Muscle of arm (tissue), 12 donors: ENCODE data around the gene FAP. TPM values are rescaled to one million over a fixed set of nuclear protein-coding genes. Genes with fewer than 3 reads are reported as not detected.

Experiments
- DNase-seq: peaks from one replicate; pipeline ENCODE4 v3.0.0-alpha.2; 2013
- polyA plus RNA-seq, 12 donors: library from polyadenylated mRNA; unstranded; fragments of 120-200 nt; gene quantifications; one replicate each; pipeline ENCODE4 v1.2.1, GENCODE V29; 2013; ENCODE audit not compliant: insufficient read length in 12 of 12

FAP gene
- polyA plus RNA-seq, 12 donors, result 55.9 to 122 (median 96.2) TPM; not detected in 1

DNA sequence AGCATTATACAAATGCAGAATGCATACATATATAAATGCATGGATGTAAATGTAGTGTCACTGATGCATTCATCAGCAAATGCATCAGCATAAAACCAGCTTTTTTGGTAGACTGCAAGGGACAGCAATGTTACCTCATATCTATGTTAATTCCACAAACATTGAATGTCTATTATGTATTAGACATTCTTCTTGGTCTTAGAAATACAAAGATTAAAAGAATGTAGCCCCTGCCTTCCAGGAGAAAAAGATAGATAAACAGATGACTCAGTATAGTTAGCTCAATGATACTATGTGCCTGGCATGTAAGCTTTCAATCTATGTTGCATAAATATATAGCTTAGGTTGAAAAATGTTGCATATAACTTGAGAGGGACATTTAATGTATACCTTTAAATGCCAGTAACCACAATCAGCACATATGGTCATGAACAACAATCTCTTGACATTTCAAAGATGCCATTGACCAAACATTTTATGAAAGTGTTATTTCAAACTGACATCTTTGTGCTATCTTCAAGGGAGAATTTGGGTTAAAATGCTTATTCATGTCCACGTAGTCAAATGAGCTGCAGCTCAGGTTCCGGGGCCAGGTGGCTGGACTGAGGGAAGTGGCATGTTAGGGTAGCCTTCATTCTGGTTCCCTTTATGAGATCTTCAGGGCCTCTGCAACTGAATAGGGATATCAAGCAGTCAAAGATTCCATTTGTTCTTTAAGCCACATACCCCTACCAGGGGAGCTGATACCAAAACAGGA lies 46.0 kb downstream of the FAP start:
- no peak for DNase-seq

DNA sequence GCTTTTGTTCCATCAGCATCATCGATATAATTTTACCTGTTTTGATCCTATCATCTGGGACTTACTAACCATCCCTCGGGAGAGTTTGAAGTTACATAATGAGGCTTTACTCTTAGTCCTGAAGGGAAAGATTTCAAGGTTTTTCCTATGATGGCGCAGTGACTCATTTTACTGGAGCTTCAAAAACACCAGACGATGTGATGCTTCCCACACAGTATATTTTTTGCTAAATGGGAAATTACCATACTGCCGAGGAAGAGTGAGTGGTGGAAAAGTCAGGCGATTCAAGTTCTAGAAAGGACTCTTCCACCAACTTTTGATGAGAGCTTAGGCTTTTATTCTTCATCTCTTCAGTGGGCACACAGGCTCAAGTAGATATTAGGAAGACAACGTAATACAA lies 46.6 kb downstream of the FAP start:
- no peak for DNase-seq

DNA sequence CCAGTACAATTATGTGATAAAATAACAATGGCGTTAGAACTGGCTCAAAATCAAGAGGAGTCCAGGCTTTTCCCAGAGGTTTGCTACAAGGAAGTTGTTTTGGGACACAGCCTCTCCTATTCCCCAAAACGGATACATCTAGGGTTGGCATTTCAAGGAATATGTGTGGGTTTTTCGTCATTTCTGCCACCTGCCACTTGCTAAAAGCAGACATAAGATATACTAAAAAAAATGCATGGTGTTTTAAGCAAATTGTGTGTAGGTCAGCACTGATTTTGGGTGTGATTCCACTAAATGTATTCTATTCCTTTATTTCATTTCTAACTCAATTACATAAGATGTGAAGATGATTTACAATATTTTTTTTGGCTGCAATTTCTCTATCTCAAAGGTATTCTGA lies 54.8 kb downstream of the FAP start:
- DNase-seq, result no peak

DNA sequence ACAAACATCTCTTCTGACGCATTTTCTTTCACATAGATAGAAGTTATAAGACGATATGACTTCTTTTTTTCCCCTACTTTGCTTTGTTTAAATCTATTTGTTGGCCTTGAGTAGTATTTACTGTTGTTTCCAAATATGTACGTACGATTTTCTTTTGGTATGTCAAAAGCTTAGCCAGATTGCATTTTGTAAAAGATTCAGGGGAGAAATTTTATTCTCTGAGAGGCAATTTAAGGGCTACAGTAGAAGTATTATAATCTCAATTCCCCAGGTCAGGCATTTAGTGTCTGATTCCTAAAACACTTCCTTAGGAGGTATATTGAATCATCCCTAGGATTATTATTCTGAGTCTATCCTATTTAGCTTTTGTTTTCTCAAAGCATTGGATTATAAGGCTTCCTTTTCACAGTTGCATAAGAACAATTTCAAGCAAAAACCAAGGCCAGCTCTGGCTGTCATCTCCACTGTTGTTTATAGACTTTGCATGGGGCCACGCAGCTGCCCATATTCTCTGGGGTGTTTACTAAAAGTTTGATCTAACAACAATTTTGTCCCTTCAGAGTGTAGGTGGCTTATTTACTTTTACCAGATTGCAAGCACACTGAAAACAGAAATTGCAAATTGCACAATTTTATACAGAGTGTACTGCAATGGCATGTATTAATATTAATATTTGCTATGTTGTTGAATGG lies 57.6 kb downstream of the FAP start:
- peak; percentile 18 for DNase-seq

DNA sequence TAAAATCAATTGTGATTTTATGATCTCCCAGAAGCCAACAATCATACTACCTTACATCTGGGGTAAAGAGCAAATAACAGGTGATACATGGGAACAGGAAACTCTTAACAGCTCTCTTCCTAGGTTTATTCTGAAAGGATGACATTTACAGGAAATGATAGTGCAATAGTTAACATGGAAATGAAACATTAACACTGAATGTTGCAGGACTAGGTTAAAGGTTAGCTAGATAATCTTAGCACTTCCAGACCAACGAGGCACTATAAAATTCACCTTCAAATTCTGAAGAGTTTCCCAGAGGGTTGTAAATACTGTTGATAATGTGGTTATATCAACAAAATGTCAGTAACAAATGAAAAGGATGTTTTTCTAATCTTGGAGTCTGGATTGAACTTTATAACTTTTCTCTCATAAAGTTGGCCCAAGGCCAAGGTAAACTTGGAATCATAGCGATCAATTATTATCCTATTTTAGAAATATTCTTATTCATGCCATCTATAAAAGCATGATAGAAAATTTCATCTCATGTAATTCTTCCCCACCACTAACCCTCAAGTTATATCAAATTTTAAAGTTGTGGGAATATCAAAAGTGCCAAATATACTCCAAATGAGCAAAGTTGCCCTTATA lies 58.3 kb downstream of the FAP start:
- no peak for DNase-seq

DNA sequence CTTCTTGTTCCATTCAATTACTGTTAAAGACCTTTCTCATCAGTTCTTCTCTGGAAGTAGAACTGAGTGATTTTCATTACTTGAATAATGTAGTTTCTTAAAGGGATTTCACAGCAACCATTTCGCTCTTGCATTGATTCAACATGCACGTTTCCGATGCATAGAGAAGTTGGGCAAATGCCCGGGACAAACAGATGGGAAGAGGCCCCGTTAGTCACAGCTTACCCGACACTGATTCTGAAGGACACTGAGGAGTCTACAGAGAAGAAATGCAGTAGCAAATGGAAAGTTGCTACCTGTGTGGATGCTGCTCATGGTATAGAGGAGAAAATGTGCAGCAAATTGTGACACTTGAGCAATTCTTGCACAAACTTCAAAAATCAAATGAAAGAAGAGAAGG lies 58.9 kb downstream of the FAP start:
- DNase-seq, result no peak

DNA sequence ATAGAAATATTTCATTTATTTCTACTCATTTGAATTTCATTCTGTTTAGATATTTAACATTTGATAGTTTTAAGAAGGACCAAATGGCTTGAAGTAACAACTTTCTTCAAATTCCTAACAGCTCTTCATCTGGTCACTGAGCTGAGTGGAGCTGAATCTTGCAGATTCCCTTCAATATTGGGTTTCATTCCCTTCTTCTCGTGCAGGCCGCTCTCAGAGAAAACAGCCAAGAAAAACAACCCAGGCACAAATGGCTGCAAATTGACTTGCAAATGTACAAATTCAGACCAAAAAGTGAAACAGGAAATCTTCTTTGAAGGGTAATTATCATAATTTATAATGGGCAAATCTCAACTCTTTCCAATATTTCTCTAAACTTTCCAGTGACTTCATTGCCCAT lies 60.9 kb downstream of the FAP start:
- DNase-seq, result no peak

DNA sequence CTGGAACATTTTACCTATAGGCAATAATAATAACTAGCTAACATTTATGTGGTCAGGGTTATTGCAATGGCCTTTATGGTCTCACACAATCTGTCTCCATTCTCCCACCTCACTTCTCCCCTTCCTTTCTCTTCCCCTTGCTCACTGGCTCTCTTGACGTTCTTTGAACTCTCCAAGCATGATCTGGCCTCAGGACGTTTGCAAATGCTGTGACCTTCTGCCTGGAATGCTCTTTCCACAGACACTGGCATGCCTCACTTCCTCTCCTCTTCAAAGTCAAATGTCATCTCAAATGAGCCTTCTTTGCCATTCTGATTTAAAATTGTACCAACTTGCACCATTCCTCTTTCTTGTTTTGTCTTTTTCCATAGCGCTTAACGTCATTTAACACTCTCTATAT lies 65.9 kb downstream of the FAP start:
- no peak for DNase-seq

DNA sequence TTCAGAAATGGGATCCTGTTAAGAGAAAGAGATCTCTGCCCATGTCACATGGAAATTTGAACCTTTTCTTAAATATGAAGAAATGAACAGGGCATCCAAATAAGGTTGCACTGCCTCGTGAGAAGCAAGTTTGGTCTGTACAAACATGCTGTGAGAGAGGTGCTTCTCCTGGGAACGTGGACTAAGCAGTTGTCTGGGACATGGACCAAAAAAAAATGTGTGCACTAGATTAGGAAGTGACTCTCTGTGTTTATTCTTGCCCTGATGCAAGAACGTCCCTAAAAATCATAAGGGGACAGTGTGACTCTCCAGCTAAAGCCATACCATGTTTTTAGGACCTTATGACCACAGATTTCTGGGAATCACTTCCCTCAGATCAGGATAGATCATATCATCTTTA lies 67.5 kb downstream of the FAP start:
- DNase-seq, result no peak

DNA sequence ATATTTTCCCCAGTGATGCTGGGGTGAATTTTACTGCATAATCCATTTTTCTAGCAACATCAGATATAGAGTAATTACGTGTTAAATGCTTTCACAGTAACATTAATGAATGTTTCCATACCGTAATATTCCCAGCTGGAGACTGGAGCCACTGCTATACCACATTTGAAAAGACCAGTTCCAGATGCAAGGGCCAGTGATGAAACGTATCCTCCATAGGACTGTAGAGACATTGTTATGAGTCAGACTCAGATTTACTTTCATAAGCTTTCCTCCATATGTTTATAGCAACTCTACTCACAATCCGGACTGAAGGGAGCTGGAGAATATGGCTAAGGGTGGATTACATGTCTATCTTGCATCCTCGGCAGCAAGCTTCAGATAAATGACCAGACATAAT lies 68.5 kb downstream of the FAP start:
- peak; percentile 71 for DNase-seq

DNA sequence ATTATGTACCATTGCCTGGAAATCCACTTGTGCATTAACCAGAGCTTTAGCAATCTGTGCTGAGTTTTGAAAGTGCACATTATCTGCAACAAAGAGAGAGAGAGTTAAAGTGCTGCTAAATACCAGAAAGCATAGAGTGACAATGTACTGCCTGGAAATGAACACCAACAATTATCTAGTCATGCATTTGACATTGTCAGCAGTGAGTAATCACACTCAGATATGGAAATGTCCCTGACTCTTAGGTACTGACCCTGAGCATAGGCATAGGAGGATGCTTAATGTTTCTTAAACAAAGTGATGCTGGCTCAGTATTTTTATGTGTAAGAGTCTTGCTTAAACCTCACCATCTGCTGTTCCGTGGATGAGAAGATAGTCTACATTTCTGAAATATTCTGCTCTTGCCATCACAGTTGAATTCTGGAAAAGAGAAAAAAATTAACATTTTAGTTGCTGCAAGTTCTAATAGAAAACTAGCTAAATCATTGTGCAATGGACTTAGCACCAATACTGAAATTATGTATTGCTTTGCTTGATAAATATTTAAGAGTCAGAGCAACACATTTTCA lies 70.4 kb downstream of the FAP start:
- DNase-seq, result no peak

DNA sequence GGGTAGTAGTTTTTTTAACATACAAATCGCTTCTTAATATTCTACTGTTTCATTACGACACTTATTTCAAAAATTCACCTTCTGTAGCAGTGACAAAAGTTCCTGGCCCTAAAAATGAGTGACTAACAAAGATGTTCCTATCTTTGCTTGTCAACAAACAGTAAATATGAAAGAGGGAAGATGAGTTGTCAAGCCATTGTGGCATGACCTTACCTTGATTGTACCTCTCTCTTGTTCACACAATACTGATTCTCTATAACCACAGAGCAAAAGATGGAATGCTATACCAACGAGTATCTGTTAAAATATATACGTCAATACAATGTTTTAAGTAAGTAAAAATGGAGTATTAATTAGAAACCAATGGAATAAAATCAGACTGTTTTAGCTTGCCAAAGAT lies 76.5 kb downstream of the FAP start:
- no peak for DNase-seq

DNA sequence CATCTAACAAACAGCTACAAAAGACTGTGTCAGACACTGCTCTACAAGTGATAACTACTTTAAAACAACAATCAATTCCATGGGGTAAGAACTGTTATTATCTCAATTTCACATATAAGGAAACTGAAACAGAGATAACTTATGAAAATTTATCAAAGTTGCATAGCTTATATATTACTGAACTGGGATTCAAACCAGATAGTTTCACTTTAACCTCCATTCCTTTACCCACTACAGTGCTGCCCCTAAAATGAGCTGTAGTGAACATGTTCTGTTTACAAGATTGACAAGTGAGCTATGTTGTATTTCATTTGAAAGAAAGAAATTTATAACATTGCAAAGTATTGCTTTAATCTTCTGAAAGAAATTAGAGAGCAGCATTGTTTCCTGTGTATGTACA lies 77.1 kb downstream of the FAP start:
- DNase-seq, result no peak

DNA sequence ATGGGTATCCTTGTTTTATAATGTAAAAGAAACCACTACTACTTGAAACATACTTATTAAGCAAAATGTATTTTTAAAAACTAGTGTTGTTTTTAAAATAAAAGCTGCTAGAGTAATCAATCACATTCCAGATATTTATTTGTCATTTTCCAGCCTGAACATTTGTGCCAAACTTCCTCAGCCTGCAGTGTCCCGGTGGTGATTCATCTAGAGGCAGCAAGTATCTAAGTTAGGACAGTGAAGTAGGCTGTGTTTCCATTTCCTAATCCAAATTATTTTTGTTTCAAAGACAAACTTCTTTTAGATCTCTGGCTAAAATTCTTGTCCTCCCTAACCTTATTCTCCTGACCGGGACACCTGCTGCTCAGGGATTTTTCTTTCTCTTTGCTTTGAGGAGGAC lies 78.4 kb downstream of the FAP start:
- no peak for DNase-seq

DNA sequence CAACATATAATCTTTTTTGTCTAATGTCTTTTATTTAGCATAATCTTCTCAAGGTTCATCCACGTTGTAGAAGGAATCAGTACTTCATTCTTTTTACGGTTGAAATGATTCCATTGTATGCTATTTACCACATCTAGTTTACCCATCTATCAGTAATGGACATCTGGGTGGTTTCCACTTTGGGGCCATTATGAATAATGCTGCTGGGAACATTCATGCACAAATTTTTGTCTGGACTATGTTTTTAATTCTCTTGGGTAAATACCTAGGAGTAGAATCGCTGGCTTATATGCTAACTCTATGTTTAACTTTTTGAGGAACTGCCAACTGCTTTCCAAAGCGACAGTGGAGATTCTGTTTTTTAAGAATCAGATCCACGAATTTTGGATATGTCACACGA lies 83.8 kb downstream of the FAP start:
- no peak for DNase-seq

DNA sequence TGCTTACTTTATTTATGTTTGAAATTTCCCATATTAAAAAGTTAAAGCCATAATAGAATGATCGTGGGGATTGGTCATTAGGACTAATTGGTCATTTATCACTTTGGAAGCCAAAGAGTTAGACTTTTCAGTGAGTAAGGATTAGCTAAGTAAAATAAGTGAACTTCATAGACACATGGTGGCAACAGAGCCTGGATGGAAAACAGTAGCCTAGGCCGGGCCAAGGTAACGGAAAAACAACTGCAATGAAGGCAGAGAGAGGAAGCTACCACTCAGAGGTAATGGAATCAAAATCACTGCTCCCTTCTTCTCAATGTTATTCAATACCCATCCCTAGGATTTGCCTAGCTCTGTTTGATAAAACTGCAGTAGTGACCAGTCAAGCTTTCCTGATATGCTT lies 87.1 kb downstream of the FAP start:
- no peak for DNase-seq

DNA sequence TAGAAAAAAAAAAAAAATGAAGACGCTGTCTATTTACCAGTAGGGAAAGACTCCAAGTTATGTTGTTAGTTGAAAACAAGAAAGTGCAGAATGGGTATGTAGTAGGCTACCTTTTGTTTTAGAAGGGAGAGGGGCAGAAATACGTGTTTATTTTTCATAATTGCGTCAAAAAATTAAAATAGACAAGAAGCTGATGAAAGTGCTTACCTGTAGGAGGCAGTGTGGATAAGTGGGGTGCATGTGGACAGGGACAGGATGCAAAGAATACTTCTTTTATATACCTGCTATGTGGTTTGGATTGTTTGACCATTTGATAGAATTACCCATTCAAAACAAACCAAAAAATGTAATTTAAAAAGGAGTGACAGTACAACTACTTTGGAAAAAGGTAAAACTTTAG lies 88.2 kb downstream of the FAP start:
- DNase-seq, result no peak

DNA sequence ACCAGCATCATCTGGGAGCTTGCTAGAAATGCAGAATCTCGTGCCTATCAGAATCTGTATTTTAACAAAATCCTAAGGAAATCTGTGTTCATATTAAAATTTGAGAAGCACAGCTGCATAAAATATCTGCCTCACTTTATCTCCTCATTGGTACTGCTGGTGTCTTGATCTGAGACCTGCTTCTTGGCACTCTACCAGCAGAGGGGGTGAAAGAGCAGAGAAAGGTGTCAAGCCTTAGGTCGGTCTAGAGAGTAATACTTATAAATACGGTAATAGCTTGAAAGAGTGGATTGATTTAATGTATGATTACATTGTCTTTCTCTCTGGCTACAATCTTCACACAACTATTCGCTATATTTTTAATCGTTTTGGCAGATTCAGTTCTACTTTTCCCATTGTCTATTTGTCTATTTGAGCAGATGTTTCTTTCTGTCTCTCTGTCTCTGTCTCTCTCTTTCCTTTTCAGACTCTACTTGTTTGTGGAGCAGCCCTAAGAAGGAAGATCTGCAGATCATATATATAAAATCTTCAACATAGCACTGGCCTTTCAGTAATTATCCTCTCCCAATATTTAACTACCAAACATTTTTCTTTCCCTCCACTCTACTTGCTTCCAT lies 89.5 kb downstream of the FAP start:
- DNase-seq, result peak; percentile 59

DNA sequence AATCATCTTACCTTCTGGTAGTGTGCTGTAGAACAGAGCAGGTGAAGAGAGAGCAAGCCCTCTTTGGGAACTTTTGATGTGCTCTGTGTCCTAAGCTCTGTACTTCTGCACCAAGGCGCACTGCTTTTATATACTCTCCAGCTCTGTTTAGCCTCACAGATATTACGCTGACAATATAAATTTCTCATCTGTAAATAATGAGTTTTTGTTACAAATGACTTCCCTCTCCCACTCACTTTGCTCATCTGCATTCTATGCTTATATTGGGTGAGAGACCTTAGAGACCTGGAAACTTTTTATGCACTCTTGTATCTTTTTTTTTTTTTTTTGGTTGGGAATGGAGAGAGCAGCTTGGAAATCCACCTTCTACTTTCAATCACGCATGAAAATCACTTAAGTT lies 91.1 kb downstream of the FAP start, which contains the start of gene GCG:
GCG (minus strand) TSS at position 101 of the 400 bp plus-strand sequence. CDS start 3,069 bp downstream, outside the sequence.
- no peak for DNase-seq

DNA sequence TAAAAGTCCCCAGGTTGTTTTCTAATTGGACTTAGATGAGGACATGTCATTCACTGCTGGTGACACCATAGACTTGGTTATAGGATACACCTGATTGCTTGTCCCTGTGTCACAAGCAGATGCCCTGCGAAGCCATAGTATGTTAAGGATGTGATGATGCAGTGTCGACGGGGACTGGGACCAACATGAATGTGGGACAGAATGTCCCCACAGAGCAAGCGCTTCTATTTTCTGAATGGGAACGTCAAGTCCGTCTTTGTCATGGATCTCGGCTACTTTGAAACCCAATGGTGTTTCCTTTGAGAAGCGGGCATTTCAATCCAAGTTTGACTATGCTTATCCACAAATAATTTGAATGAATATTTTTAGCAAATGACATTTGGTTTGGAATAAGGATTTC lies 93.3 kb downstream of the FAP start:
- no peak for DNase-seq

DNA sequence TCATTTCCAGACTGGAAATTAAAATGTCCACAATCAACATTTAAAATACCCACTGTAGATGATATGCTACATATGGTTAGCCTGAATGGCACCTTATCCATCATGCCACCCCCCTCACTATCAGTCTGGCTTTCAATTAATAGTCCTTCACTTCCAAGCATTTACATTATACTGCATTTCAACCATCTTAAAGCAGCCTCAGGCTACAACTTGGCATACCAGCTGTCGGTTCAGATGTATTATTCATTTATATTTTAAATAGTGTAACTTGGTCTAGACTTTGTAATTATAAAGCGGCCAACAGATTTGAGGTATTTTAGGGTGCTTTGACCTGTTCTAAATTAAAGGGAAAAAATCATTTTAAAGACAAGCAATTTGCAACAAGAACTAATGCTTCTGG lies 93.8 kb downstream of the FAP start:
- no peak for DNase-seq

DNA sequence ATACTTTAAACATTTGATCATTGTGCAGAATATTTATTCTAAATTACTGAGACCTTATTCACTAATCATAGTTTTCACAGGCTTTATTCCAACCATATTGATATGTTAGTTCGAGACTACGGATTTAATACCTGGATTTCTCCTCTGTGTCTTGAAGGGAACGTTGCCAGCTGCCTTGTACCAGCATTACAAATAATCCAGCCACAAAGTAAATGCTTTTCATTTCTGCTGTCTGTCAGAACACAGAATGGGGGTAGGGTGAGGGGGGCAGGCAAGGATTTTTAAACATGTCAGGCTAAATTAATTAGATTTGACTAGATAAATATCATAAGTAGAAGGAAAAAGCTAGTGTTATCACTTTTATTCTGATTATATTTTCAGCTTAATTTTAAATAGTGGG lies 94.3 kb downstream of the FAP start:
- DNase-seq, result no peak
